Fibroblast of villous mesenchyme (primary cell): ENCODE data around the gene TCP11. TPM values are rescaled to one million over a fixed set of nuclear protein-coding genes. Genes with fewer than 3 reads are reported as not detected.
"Not testable (repeated sequence)": the region's sequence is repeated elsewhere in the genome, so short reads cannot be mapped to it uniquely, and the experiment has no call there.

ENCODE experiments used
- DNase-seq: peaks from one replicate; pipeline ENCODE4 v3.0.0-alpha.2; 2010; ENCODE audit warnings: low read depth
- H3K4me3 ChIP-seq: 2 replicates; pipeline ENCODE4 v1.5.1; 2011; ENCODE audit warnings: low read depth, mild to moderate bottlenecking, low read length
- CTCF ChIP-seq: IDR thresholded peaks from 2 replicates; pipeline ENCODE4 v1.5.1; 2012; ENCODE audit warnings: low read depth, mild to moderate bottlenecking, low read length; ENCODE audit not compliant: insufficient read depth
- total RNA-seq: library from RNA; depleted of rRNA; stranded (reverse); fragments of >200 nt; gene quantifications from 2 replicates; pipeline ENCODE4 v1.2.3, GENCODE V29; 2012

TCP11 gene
- total RNA-seq, 1 donor, result not detected

GRCh38 chr6:35142588-35143569, 1.7 kb upstream of the TCP11 start:
- no peak for TF ChIP-seq CTCF
- no peak overlapping the region for H3K4me3 ChIP-seq
- DNase-seq, result no peak

DNA sequence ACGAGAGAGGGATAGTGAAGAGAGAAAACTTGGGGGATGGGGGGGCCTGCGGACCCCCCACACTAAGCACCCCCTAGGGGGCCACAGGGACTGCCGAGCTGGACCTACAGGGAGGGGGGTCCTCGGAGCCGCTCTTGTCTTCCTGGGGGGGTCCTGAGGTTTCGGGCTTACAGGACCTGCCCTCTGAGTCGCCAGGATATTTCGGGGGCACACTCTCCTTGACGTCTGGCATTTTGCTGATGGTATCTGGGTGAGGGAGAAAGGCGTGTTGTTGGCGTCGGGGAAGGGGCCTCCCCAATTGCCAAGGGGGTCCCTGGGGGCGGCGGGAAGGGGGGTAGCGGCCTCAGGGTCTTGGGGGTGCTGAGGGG, 516 bp downstream of the TCP11 start:
- DNase-seq, result no peak
- no peak overlapping the region for H3K4me3 ChIP-seq
- no peak for TF ChIP-seq CTCF

DNA sequence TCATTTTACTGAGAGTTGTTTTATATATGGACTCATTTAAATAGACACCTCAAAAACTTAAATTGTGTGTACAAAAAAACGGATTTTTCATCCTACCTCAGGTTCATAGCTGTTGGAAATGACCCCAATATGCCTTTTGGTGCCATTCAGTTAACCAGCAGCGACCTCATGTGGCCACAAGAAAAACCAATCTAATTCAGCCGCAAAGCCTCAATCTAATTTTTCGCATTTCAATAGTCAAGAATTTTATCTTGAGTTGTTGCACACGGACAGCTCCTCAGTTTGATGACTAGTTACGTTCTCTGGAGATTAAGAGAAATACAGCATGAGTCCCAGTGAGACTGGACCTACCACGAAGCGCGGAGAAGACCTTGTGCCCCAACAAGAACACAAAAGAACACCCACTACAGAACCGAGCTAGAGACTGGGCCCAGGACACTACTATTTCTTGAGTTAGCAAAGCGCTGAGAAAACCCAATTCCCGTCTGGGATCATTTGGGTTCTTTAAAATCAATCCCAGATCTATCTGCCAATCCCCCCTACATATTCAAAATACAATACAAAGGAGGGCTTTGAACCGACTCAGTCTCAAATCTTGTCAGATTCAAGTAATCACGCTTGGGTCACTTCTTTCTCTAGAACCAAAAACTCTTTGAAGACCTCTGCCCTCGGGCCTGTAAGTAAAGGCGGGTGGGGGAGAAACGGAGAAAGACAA, 1.1 kb downstream of the TCP11 start:
- peak; percentile 80 for TF ChIP-seq CTCF
- DNase-seq, result peak; percentile 78
- no peak overlapping the region for H3K4me3 ChIP-seq

- TF ChIP-seq CTCF, result no peak
- DNase-seq, result no peak
- no peak overlapping the region for H3K4me3 ChIP-seq
Observed at GRCh38 chr6:35139470-35139869, 1.7 kb downstream of the TCP11 start.

- not testable (repeated sequence) for DNase-seq, H3K4me3 ChIP-seq
Observed at GRCh38 chr6:35138191-35138590, 2.9 kb downstream of the TCP11 start.

- H3K4me3 ChIP-seq, result no peak overlapping the region
- DNase-seq, result no peak
- TF ChIP-seq CTCF, result no peak
Observed at GRCh38 chr6:35136185-35136584, 5.0 kb downstream of the TCP11 start.

- H3K4me3 ChIP-seq, result no peak overlapping the region
- DNase-seq, result no peak
- no peak for TF ChIP-seq CTCF
Observed at GRCh38 chr6:35128496-35128895, 12.6 kb downstream of the TCP11 start.
